ENCODE measurements around the gene HIC2. TPM values are rescaled to one million over a fixed set of nuclear protein-coding genes. Genes with fewer than 3 reads are reported as not detected.
"Not testable (repeated sequence)": the region's sequence is repeated elsewhere in the genome, so short reads cannot be mapped to it uniquely, and the experiment has no call there.

HIC2 gene
- polyA plus RNA-seq, 3 donors: 0.34 to 3.9 (median 0.36) TPM

DNA sequence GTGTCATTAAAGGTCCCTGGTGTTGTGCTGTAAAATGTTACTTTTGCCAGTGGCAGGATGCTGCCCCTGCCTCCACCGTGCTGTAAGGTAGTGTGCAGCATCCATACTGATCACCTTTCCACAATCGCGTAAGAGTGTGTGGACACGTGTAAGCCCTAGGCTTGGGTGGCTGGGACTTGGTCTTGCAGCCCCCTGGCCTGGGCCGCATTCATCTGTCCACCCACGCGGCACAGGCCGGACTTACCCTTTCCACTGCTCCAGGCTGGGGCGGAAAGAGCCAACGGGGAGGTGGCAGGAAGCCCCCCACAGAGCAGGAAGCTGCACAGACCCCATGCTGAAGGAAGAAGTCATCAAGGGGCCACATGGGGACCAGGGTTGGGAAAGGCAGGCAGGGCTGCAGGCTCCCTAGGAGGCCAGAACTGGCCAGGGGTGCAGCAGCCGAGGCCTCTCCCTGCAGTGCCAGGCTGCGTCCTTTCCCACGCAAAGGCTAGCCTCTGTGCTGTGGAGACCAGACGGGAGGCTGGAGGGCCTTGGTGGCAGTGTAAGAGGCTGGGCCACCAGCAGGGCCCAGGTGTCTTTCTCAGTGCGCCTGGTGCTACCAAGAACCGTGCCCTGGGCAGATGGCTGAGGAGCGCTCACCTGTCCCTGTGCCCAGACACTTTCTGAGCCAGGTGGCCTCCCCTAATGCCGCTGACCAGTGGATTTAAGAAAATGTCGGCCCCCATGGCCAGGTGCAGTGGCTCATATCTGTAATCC is 38.3 kb downstream of the HIC2 start:
- Mint-ChIP-seq H3K4me1 (peaks cover 2% of the 10 kb centered on the region), H3K27me3 (ENCODE audit: low read depth in 3 of 3) (peaks cover 0 to 3% (median 1%) of the 10 kb centered on the region in 3 donors), H3K4me3 (no peak overlapping the region), H3K9me3 (no peaks in the 10 kb centered on the region), H3K36me3 (peaks cover 0 to 2% of the 10 kb centered on the region in 2 donors), H3K27ac (no peak overlapping the region)
- TF ChIP-seq, protein P1, sequence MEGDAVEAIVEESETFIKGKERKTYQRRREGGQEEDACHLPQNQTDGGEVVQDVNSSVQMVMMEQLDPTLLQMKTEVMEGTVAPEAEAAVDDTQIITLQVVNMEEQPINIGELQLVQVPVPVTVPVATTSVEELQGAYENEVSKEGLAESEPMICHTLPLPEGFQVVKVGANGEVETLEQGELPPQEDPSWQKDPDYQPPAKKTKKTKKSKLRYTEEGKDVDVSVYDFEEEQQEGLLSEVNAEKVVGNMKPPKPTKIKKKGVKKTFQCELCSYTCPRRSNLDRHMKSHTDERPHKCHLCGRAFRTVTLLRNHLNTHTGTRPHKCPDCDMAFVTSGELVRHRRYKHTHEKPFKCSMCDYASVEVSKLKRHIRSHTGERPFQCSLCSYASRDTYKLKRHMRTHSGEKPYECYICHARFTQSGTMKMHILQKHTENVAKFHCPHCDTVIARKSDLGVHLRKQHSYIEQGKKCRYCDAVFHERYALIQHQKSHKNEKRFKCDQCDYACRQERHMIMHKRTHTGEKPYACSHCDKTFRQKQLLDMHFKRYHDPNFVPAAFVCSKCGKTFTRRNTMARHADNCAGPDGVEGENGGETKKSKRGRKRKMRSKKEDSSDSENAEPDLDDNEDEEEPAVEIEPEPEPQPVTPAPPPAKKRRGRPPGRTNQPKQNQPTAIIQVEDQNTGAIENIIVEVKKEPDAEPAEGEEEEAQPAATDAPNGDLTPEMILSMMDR (IDR thresholded peaks at IDR 0.05): no peak
- H3K9ac ChIP-seq (ENCODE audit: insufficient read depth, low read length, poor library complexity, severe bottlenecking): no peak overlapping the region
- H3K4me3 ChIP-seq (replicated peaks in 1 of 3; ENCODE audit: low read depth in 2 of 3, low read length in 3 of 3): no peak overlapping the region
- H3K27me3 ChIP-seq (ENCODE audit: control insufficient read depth in 2 of 2, insufficient read depth in 2 of 2, low read length in 2 of 2): no peaks in the 10 kb centered on the region
- no peak for DNase-seq
- intact Hi-C loops (cut with micrococcal nuclease): no loop called here
- no peaks in the 10 kb centered on the region for H3K9me3 ChIP-seq (replicated peaks in 1 of 2; ENCODE audit: control insufficient read depth in 1 of 2, insufficient read depth in 1 of 2, low read length in 2 of 2)
- no peaks in the 10 kb centered on the region for H3K36me3 ChIP-seq (replicated peaks in 1 of 2; ENCODE audit: control insufficient read depth in 1 of 2, insufficient read depth in 2 of 2, low read length in 2 of 2)
- H3K4me2 ChIP-seq (replicated peaks; ENCODE audit: extremely low read depth, low read length, poor library complexity, severe bottlenecking): no peak overlapping the region
- no peaks in the 10 kb centered on the region for H3K79me2 ChIP-seq (ENCODE audit: insufficient read depth, low read length)
- H2AFZ ChIP-seq (ENCODE audit: insufficient read depth, low read depth, low read length, poor library complexity, severe bottlenecking): no peak overlapping the region
- 94% methylated on average over 18 of the region's 19 CpGs for WGBS (ENCODE audit: insufficient coverage)
- H3K4me1 ChIP-seq (ENCODE audit: control insufficient read depth in 1 of 2, insufficient read depth in 2 of 2, low read length in 2 of 2): no peaks in the 10 kb centered on the region
- no peak overlapping the region for H3K27ac ChIP-seq (ENCODE audit: low read depth in 1 of 2, low read length in 2 of 2)
- H4K20me1 ChIP-seq (ENCODE audit: insufficient read depth, low read length): no peaks in the 10 kb centered on the region

DNA sequence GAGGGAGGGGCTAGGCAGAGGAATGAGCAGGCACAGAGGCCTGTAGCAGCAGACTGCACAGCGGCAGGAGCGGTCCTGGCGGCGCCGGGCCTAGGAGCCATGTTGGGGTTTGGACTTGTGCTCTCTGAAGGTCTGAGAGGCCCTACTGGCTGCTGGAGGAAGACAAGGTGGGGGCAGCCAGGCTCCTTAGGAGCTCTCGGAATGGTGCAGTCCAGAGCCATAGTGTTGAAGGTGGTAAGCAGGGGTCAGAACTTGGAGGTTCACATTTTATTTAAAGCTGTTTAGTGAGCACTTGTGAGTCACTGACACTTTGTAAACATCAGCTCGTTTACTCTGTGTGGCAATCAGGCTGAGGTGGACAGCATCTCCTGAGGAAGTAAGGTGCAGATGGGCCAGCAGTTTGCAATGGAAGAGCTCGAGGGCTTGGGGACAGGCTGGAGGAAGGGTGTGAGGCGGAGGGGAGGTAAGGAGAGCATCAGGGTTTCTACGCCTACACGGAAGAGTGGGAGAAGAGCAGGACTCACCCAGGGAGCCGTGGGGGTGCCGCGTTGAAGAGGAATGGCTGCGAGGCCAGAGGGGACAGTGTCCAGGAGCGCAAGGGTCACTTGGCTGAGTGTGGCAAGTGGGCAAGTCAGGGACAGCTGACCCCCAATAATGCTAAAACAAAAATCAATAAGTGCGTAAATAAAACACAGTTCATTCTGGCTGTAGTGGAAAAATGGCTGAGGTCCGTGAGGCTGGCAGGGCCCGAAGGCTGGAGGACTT is 40.0 kb downstream of the HIC2 start:
- H3K4me2 ChIP-seq (replicated peaks; ENCODE audit: extremely low read depth, low read length, poor library complexity, severe bottlenecking): no peak overlapping the region
- intact Hi-C loops (cut with micrococcal nuclease): no loop called here
- H3K9me3 ChIP-seq (replicated peaks in 1 of 2; ENCODE audit: control insufficient read depth in 1 of 2, insufficient read depth in 1 of 2, low read length in 2 of 2): no peaks in the 10 kb centered on the region
- no peaks in the 10 kb centered on the region for H3K79me2 ChIP-seq (ENCODE audit: insufficient read depth, low read length)
- TF ChIP-seq, protein P1 (IDR thresholded peaks at IDR 0.05): no peak
- no peak overlapping the region for H3K27ac ChIP-seq (ENCODE audit: low read depth in 1 of 2, low read length in 2 of 2)
- no peaks in the 10 kb centered on the region for H3K27me3 ChIP-seq (ENCODE audit: control insufficient read depth in 2 of 2, insufficient read depth in 2 of 2, low read length in 2 of 2)
- no peak overlapping the region for H3K4me3 Mint-ChIP-seq
- H2AFZ ChIP-seq (ENCODE audit: insufficient read depth, low read depth, low read length, poor library complexity, severe bottlenecking): no peak overlapping the region
- DNase-seq: no peak
- no peaks in the 10 kb centered on the region for H3K36me3 ChIP-seq (replicated peaks in 1 of 2; ENCODE audit: control insufficient read depth in 1 of 2, insufficient read depth in 2 of 2, low read length in 2 of 2)
- H3K9ac ChIP-seq (ENCODE audit: insufficient read depth, low read length, poor library complexity, severe bottlenecking): no peak overlapping the region
- peak overlapping the region in 3 of 7 donors; percentile 24 to 68 (median 65) for H3K27ac Mint-ChIP-seq
- no peak overlapping the region for H3K4me3 ChIP-seq (replicated peaks in 1 of 3; ENCODE audit: low read depth in 2 of 3, low read length in 3 of 3)
- H3K4me1 ChIP-seq (ENCODE audit: control insufficient read depth in 1 of 2, insufficient read depth in 2 of 2, low read length in 2 of 2): no peaks in the 10 kb centered on the region
- H3K27me3 Mint-ChIP-seq (ENCODE audit: low read depth in 3 of 3): peaks cover 0 to 3% (median 1%) of the 10 kb centered on the region in 3 donors
- H3K36me3 Mint-ChIP-seq: peaks cover 0 to 2% of the 10 kb centered on the region in 2 donors
- 87% methylated on average over 14 of the region's 19 CpGs for WGBS (ENCODE audit: insufficient coverage)
- no peaks in the 10 kb centered on the region for H4K20me1 ChIP-seq (ENCODE audit: insufficient read depth, low read length)
- H3K9me3 Mint-ChIP-seq: no peaks in the 10 kb centered on the region
- peaks cover 2% of the 10 kb centered on the region for H3K4me1 Mint-ChIP-seq

DNA sequence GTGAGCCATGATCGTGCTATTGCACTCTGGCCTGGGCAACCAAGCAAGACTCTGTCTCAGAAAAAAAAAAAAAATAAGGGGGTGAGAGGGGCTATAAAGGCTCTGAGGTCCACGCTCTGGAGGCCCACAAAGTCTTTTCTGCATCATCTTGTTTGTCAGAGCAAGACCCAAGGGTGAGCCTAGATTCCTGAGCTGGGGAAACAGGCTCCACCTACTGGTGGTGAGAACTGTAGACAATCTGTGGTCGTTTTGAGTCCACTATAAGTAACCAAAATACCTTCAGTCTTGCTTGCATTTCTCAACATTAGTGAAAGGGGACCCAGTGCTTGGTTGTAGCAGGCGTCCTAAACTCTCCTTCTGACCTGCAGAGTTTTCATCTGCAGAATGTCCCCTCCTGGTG is 45.5 kb downstream of the HIC2 start:
- H4K20me1 ChIP-seq (ENCODE audit: insufficient read depth, low read length); H2AFZ ChIP-seq (ENCODE audit: insufficient read depth, low read depth, low read length, poor library complexity, severe bottlenecking); DNase-seq; H3K36me3 ChIP-seq (replicated peaks in 1 of 2; ENCODE audit: control insufficient read depth in 1 of 2, insufficient read depth in 2 of 2, low read length in 2 of 2); H3K9ac ChIP-seq (ENCODE audit: insufficient read depth, low read length, poor library complexity, severe bottlenecking); H3K27ac Mint-ChIP-seq; H3K4me3 Mint-ChIP-seq; H3K27me3 ChIP-seq (ENCODE audit: control insufficient read depth in 2 of 2, insufficient read depth in 2 of 2, low read length in 2 of 2); H3K4me1 ChIP-seq (ENCODE audit: control insufficient read depth in 1 of 2, insufficient read depth in 2 of 2, low read length in 2 of 2); H3K4me2 ChIP-seq (replicated peaks; ENCODE audit: extremely low read depth, low read length, poor library complexity, severe bottlenecking); H3K4me1 Mint-ChIP-seq; H3K9me3 Mint-ChIP-seq; intact Hi-C loops (cut with micrococcal nuclease); H3K27ac ChIP-seq (ENCODE audit: low read depth in 1 of 2, low read length in 2 of 2); H3K36me3 Mint-ChIP-seq; H3K4me3 ChIP-seq (replicated peaks in 1 of 3; ENCODE audit: low read depth in 2 of 3, low read length in 3 of 3); H3K79me2 ChIP-seq (ENCODE audit: insufficient read depth, low read length); H3K27me3 Mint-ChIP-seq (ENCODE audit: low read depth in 3 of 3); H3K9me3 ChIP-seq (replicated peaks in 1 of 2; ENCODE audit: control insufficient read depth in 1 of 2, insufficient read depth in 1 of 2, low read length in 2 of 2): not testable (repeated sequence)
- WGBS (ENCODE audit: insufficient coverage): no CpG with 5 or more reads among the region's 4 CpGs
